SH-SY5Y (cell line): ENCODE data around the gene PUS7.

Experiments used
- GATA2 ChIP-seq: IDR thresholded peaks from 2 replicates; pipeline ENCODE4 v1.6.1; 2011; ENCODE audit warnings: mild to moderate bottlenecking, low read depth, low read length
- GATA3 ChIP-seq: IDR thresholded peaks from 2 replicates; pipeline ENCODE4 v1.6.1; 2011; ENCODE audit warnings: low read depth, mild to moderate bottlenecking, low read length, moderate library complexity

- no peak for TF ChIP-seq GATA2
- TF ChIP-seq GATA3: no peak
Observed at GRCh38 chr7:105524840-105525239, 2.8 kb upstream of the PUS7 start.
